RWPE2 (cell line): ENCODE data around the gene RSPH9.

Source experiments
- ATAC-seq: fragments of 200-7000 bp; cut with Tn5 transposase; 3 replicates; pipeline ENCODE4 v1.9.1; 2021; ENCODE audit warnings: low read depth
- DNase-seq: peaks from one replicate; pipeline ENCODE4 v3.0.0-alpha.2; 2020; ENCODE audit warnings: low spot score
- H3K27ac ChIP-seq: fragments of 450-650 bp; 2 replicates; pipeline ENCODE4 v1.5.1; 2017; ENCODE audit warnings: mild to moderate bottlenecking; ENCODE audit not compliant: poor library complexity, severe bottlenecking
- H3K27me3 ChIP-seq: fragments of 250-450 bp; sonication (Bioruptor Pico); 2 replicates; pipeline ENCODE4 v1.5.1; 2021; ENCODE audit warnings: mild to moderate bottlenecking, moderate library complexity; ENCODE audit not compliant: insufficient read depth, poor library complexity, severe bottlenecking
- H3K36me3 ChIP-seq: fragments of 250-450 bp; sonication (Bioruptor Pico); 2 replicates; pipeline ENCODE4 v1.5.1; 2020; ENCODE audit warnings: low read depth, mild to moderate bottlenecking, moderate library complexity
- H3K4me1 ChIP-seq: fragments of 250-450 bp; sonication (Bioruptor Pico); 2 replicates; pipeline ENCODE4 v1.5.1; 2021; ENCODE audit warnings: mild to moderate bottlenecking, moderate library complexity; ENCODE audit not compliant: insufficient read depth, poor library complexity, severe bottlenecking
- H3K4me3 ChIP-seq: fragments of 250-450 bp; sonication (Bioruptor Pico); 2 replicates; pipeline ENCODE4 v1.5.1; 2021; ENCODE audit warnings: mild to moderate bottlenecking, moderate library complexity; ENCODE audit not compliant: severe bottlenecking
- H3K9me3 ChIP-seq: fragments of 250-450 bp; sonication (Bioruptor Pico); 2 replicates; pipeline ENCODE4 v1.5.1; 2021; ENCODE audit warnings: mild to moderate bottlenecking, moderate library complexity; ENCODE audit not compliant: severe bottlenecking
- CTCF ChIP-seq: fragments of 450-650 bp; IDR thresholded peaks from one replicate; pipeline ENCODE4 v1.5.1; 2017; ENCODE audit warnings: mild to moderate bottlenecking, moderate library complexity; ENCODE audit not compliant: poor library complexity, severe bottlenecking

The RSPH9 gene

DNA sequence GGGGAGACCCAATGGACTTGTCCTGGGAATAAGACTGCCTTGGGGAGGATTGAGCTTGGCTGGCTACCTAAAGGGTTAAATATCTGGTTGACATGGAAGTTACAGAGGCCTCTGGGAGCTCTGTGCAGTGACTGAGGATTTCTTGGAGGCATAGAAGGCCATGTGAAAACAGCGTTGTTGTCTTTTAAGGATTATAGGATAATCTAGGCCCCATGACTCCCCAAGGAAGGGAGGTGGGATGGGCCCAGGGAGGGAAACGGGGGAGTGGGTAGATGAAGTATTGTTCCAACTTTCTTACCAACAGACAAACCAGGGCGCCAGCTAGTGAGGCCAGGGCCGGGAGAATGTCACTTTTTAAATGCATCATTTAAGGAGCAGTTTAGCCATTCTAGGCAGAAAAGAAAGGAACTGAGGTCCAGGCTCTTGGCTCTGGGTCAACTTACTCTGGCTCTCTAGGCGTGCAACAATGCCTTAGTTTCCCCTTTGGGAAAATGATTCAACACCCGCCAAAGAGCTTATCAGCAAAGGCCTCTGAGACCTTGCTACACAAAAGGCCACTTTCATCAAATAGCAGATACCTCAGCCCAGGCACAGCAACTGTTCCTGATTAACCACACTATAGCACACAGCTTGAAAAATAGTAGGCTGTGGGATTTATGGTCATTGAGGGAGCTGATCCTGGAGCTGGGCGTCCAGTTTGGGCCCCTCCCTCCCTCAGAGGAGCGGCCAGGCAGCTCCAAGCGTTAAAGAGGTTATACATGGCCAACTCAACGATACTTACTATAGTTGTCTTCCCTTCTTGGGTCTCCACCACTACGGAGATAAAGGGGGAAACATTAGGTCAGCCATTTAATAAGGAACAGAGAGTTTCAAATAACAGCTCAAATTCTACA, 35.7 kb downstream of the RSPH9 start:
- no peaks in the 10 kb centered on the region for H3K9me3 ChIP-seq
- H3K4me1 ChIP-seq, result no peaks in the 10 kb centered on the region
- DNase-seq, result no peak
- no peak overlapping the region for H3K27ac ChIP-seq
- no peaks in the 10 kb centered on the region for H3K27me3 ChIP-seq
- H3K4me3 ChIP-seq, result no peak overlapping the region
- peaks cover 65% of the 10 kb centered on the region for H3K36me3 ChIP-seq
- no peak for ATAC-seq
- no peak for TF ChIP-seq CTCF

- TF ChIP-seq CTCF, result no peak
- Histone ChIP-seq H3K4me3 (no peak overlapping the region), H3K27ac (no peak overlapping the region), H3K27me3 (no peaks in the 10 kb centered on the region), H3K4me1 (peaks cover 2% of the 10 kb centered on the region), H3K36me3 (peaks cover 68% of the 10 kb centered on the region), H3K9me3 (no peaks in the 10 kb centered on the region)
- DNase-seq, result no peak
- ATAC-seq, result no peak
Observed at GRCh38 chr6:43681303-43681702, 36.5 kb downstream of the RSPH9 start.

GRCh38 chr6:43682724-43683429, 38.0 kb downstream of the RSPH9 start:
- H3K4me3 ChIP-seq, result no peak overlapping the region
- H3K4me1 ChIP-seq, result peaks cover 9% of the 10 kb centered on the region
- no peak for ATAC-seq
- no peaks in the 10 kb centered on the region for H3K27me3 ChIP-seq
- peaks cover 53% of the 10 kb centered on the region for H3K36me3 ChIP-seq
- DNase-seq, result no peak
- no peaks in the 10 kb centered on the region for H3K9me3 ChIP-seq
- TF ChIP-seq CTCF, result no peak
- H3K27ac ChIP-seq, result no peak overlapping the region

DNA sequence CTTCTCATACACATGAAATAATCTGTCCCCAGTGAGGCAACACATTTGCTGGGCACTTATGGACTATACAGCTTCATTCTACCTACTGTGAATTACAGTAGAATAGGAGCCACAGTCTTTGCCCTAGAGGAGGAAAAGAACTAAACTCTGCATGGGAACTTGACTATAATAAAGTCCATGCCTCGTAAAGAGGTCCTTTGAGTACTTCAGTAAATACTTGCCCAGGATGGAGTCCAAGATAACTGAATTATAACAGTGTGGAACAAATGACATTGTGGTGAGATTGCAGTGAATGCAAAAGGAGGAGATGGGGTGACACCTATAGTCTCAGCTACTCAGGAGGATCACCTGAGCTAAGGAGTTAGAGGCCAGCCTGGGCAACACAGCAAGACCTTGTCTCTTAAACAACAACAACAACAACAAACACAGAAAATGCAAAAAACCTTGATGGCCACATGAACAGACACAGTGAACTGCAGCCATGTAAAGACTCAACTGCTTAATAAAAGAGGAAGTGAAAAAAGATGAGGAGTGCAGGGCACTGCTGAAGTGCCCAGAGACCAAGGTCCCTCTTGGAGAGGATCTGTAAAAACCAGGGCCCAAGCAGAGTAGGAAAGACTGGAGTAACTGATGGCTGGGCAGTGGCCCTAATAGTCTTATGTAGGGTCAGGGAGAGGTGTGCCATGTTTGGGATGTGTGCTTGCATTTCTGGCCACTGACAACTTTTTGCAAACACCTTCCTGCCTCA, 39.0 kb downstream of the RSPH9 start:
- Histone ChIP-seq H3K36me3 (peaks cover 44% of the 10 kb centered on the region), H3K27me3 (no peaks in the 10 kb centered on the region), H3K27ac (no peak overlapping the region), H3K4me3 (no peak overlapping the region), H3K4me1 (peaks cover 12% of the 10 kb centered on the region), H3K9me3 (no peaks in the 10 kb centered on the region)
- ATAC-seq (no peak), DNase-seq (no peak)
- TF ChIP-seq CTCF, result no peak
